ENCODE measurements around the gene HMSD.

HMSD gene

GRCh38 chr18:63907664-63908063 lies 41.4 kb upstream of the HMSD start, which contains the start of gene SERPINB10:
TSS of gene SERPINB10 (plus strand) at chr18:63907958. CDS start at chr18:63915511, 7,553 bp downstream.
- peak; percentile 28 for DNase-seq (ENCODE audit: extremely low read depth, insufficient read length)
- no peaks in the 10 kb centered on the region for H3K27me3 ChIP-seq (replicated peaks; ENCODE audit: control insufficient read depth, insufficient read depth, low read length)
- H3K4me3 ChIP-seq (replicated peaks; ENCODE audit: low read depth, low read length) = no peak within 1 kb of the TSS; the same call in 1 of the 2 replicates
- no peaks in the 10 kb centered on the region for H3K36me3 ChIP-seq (ENCODE audit: control insufficient read depth, insufficient read depth, low read length)
- TF ChIP-seq, protein P1, sequence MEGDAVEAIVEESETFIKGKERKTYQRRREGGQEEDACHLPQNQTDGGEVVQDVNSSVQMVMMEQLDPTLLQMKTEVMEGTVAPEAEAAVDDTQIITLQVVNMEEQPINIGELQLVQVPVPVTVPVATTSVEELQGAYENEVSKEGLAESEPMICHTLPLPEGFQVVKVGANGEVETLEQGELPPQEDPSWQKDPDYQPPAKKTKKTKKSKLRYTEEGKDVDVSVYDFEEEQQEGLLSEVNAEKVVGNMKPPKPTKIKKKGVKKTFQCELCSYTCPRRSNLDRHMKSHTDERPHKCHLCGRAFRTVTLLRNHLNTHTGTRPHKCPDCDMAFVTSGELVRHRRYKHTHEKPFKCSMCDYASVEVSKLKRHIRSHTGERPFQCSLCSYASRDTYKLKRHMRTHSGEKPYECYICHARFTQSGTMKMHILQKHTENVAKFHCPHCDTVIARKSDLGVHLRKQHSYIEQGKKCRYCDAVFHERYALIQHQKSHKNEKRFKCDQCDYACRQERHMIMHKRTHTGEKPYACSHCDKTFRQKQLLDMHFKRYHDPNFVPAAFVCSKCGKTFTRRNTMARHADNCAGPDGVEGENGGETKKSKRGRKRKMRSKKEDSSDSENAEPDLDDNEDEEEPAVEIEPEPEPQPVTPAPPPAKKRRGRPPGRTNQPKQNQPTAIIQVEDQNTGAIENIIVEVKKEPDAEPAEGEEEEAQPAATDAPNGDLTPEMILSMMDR (IDR thresholded peaks at IDR 0.05; ENCODE audit: insufficient read depth, low read length, poor library complexity, severe bottlenecking) = no peak

GRCh38 chr18:63908858-63909257 lies 40.2 kb upstream of the HMSD start:
- Histone ChIP-seq H3K27me3 (replicated peaks; ENCODE audit: control insufficient read depth, insufficient read depth, low read length) (no peaks in the 10 kb centered on the region), H3K4me3 (replicated peaks; ENCODE audit: low read depth, low read length) (no peak overlapping the region; the same call in 1 of the 2 replicates), H3K36me3 (ENCODE audit: control insufficient read depth, insufficient read depth, low read length) (no peaks in the 10 kb centered on the region)
- no peak for DNase-seq (ENCODE audit: extremely low read depth, insufficient read length)
- TF ChIP-seq, protein P1 (IDR thresholded peaks at IDR 0.05; ENCODE audit: insufficient read depth, low read length, poor library complexity, severe bottlenecking) = no peak

DNA sequence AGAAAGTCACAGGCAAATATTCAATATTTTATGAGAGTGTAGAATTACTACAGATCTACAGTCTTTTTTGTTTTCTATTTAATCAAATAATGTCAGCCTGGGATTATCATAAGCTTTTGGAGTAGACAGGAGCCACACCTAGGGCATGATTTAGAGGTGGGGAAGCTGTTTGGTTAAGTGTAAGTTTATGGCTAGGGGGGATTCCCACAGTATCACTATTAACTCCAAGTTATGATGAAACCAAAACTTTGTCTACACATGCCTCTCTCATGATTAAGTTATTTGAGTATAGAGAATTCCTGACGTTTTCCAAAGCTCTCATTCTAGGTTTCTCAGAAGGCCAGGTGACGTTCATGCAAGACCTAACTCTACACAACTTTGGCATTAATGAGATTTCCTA lies 39.2 kb upstream of the HMSD start:
- Histone ChIP-seq H3K4me3 (replicated peaks; ENCODE audit: low read depth, low read length) (no peak overlapping the region), H3K36me3 (ENCODE audit: control insufficient read depth, insufficient read depth, low read length) (no peaks in the 10 kb centered on the region), H3K27me3 (replicated peaks; ENCODE audit: control insufficient read depth, insufficient read depth, low read length) (no peaks in the 10 kb centered on the region)
- TF ChIP-seq, protein P1 (IDR thresholded peaks at IDR 0.05; ENCODE audit: insufficient read depth, low read length, poor library complexity, severe bottlenecking) = no peak
- no peak for DNase-seq (ENCODE audit: extremely low read depth, insufficient read length)

GRCh38 chr18:63917817-63918216 lies 31.3 kb upstream of the HMSD start:
- TF ChIP-seq, protein P1 (IDR thresholded peaks at IDR 0.05; ENCODE audit: insufficient read depth, low read length, poor library complexity, severe bottlenecking) = no peak
- Histone ChIP-seq H3K27me3 (replicated peaks; ENCODE audit: control insufficient read depth, insufficient read depth, low read length) (no peaks in the 10 kb centered on the region), H3K36me3 (ENCODE audit: control insufficient read depth, insufficient read depth, low read length) (no peaks in the 10 kb centered on the region), H3K4me3 (replicated peaks; ENCODE audit: low read depth, low read length) (no peak overlapping the region)
- DNase-seq (ENCODE audit: extremely low read depth, insufficient read length) = no peak

DNA sequence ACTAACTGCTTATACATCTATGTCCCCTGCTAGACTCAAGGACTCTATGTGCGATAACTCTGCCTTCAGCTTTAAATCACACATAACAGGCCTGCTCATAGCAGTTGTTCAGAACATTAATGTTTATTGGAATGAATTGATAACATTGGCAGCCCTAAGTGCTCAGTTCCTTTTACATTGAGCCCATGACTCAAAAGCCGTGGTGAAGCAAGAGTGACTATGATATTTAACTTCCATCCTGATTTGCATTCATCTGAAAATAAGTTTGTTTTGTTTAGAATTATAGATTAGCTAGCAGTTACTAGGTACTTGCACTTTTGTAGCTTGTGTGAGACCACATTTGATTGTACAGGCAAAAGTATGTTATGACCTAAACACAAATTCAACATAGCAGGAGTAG lies 27.1 kb upstream of the HMSD start:
- Histone ChIP-seq H3K36me3 (ENCODE audit: control insufficient read depth, insufficient read depth, low read length) (no peaks in the 10 kb centered on the region), H3K4me3 (replicated peaks; ENCODE audit: low read depth, low read length) (no peak overlapping the region), H3K27me3 (replicated peaks; ENCODE audit: control insufficient read depth, insufficient read depth, low read length) (no peaks in the 10 kb centered on the region)
- TF ChIP-seq, protein P1 (IDR thresholded peaks at IDR 0.05; ENCODE audit: insufficient read depth, low read length, poor library complexity, severe bottlenecking) = no peak
- no peak for DNase-seq (ENCODE audit: extremely low read depth, insufficient read length)

- Histone ChIP-seq H3K36me3 (ENCODE audit: control insufficient read depth, insufficient read depth, low read length) (no peaks in the 10 kb centered on the region), H3K4me3 (replicated peaks; ENCODE audit: low read depth, low read length) (no peak overlapping the region), H3K27me3 (replicated peaks; ENCODE audit: control insufficient read depth, insufficient read depth, low read length) (no peaks in the 10 kb centered on the region)
- TF ChIP-seq, protein P1 (IDR thresholded peaks at IDR 0.05; ENCODE audit: insufficient read depth, low read length, poor library complexity, severe bottlenecking) = no peak
- no peak for DNase-seq (ENCODE audit: extremely low read depth, insufficient read length)
Observed at GRCh38 chr18:63924551-63924950, 24.6 kb upstream of the HMSD start.
